Endodermal cell (in vitro differentiated cells): ENCODE data around the gene EMD. TPM values are rescaled to one million over a fixed set of nuclear protein-coding genes. Genes with fewer than 3 reads are reported as not detected.

Experiments used
- DNase-seq: peaks from one replicate; pipeline ENCODE4 v3.0.0-alpha.2; 2017
- H3K27ac ChIP-seq: 2 replicates; pipeline ENCODE4 v1.5.1; 2013; ENCODE audit warnings: mild to moderate bottlenecking, low read depth, low read length, moderate library complexity
- H3K27me3 ChIP-seq: 2 replicates; pipeline ENCODE4 v1.6.1; 2013; ENCODE audit warnings: mild to moderate bottlenecking, low read length, moderate library complexity; ENCODE audit not compliant: insufficient read depth, control insufficient read depth, poor library complexity, severe bottlenecking
- H3K36me3 ChIP-seq: 2 replicates; pipeline ENCODE4 v1.7.0; 2013; ENCODE audit warnings: mild to moderate bottlenecking, low read length, moderate library complexity; ENCODE audit not compliant: control insufficient read depth, insufficient read depth
- H3K4me1 ChIP-seq: one replicate; pipeline ENCODE4 v1.7.0; 2013; ENCODE audit warnings: low read length; ENCODE audit not compliant: control insufficient read depth, insufficient read depth
- H3K4me3 ChIP-seq: 2 replicates; pipeline ENCODE4 v1.5.1; 2013; ENCODE audit warnings: mild to moderate bottlenecking, low read length, moderate library complexity
- H3K9ac ChIP-seq: 2 replicates; pipeline ENCODE4 v1.6.1; 2013; ENCODE audit warnings: mild to moderate bottlenecking, low read length, moderate library complexity; ENCODE audit not compliant: poor library complexity, severe bottlenecking; ENCODE audit errors: extremely low read depth
- H3K9me3 ChIP-seq: 2 replicates; pipeline ENCODE4 v1.6.1; 2013; ENCODE audit warnings: mild to moderate bottlenecking, low read length, moderate library complexity; ENCODE audit not compliant: control insufficient read depth
- H3K27ac Mint-ChIP-seq: 2 replicates; pipeline ENCODE4 v1.8.0; 2020; ENCODE audit warnings: mixed read lengths
- H3K27me3 Mint-ChIP-seq: 2 replicates; pipeline ENCODE4 v1.8.0; 2021; ENCODE audit warnings: mild to moderate bottlenecking, mixed read lengths; ENCODE audit not compliant: insufficient read depth
- H3K36me3 Mint-ChIP-seq: 2 replicates; pipeline ENCODE4 v1.8.0; 2020; ENCODE audit warnings: low read depth, mixed read lengths
- H3K4me1 Mint-ChIP-seq: 2 replicates; pipeline ENCODE4 v1.8.0; 2020; ENCODE audit warnings: mixed read lengths
- H3K4me3 Mint-ChIP-seq: 2 replicates; pipeline ENCODE4 v1.8.0; 2020; ENCODE audit warnings: mild to moderate bottlenecking, moderate library complexity, mixed read lengths
- H3K9me3 Mint-ChIP-seq: 2 replicates; pipeline ENCODE4 v1.8.0; 2020; ENCODE audit warnings: mild to moderate bottlenecking, mixed read lengths
- CTCF ChIP-seq: fragments of 200-600 bp; sonication (generic); conservative IDR thresholded peaks from 2 replicates; pipeline ENCODE4 v1.5.0; 2021; ENCODE audit warnings: antibody characterized with exemption, mild to moderate bottlenecking
- WGBS, 2 experiments: methylation state at CpG; one replicate each; pipeline versions ENCODE4 v1.1.5 to v1.1.7; 2013; ENCODE audit warnings: missing lambda C conversion rate in 2 of 2, mixed read lengths in 1 of 2; ENCODE audit not compliant: insufficient coverage in 1 of 2, insufficient read length in 1 of 2; 5-methylcytosine and 5-hydroxymethylcytosine counted together
- total RNA-seq, 2 donors: library from RNA; stranded (reverse); fragmentation: NEBNext Ultra II Directional in 1 of 2; extraction: Animal tissue kit (Norgen Biotek cat#: 25700) in 1 of 2; gene quantifications; 2 replicates in 1 of 2; 3 replicates in 1 of 2; pipeline ENCODE4 v1.2.1, GENCODE V29; 2021

Gene EMD
- total RNA-seq, 2 donors from 2014 or later, result 60.3 to 76.4 TPM

GRCh38 chrX:154379569-154379951, 465 bp downstream of the EMD start:
- peak overlapping the region; percentile 90 for H3K27ac Mint-ChIP-seq
- H3K4me3 Mint-ChIP-seq, result peak overlapping the region; percentile 73
- H3K9me3 Mint-ChIP-seq, result peaks cover 60% of the 10 kb centered on the region
- TF ChIP-seq CTCF, result no peak
- H3K27ac ChIP-seq, result peak overlapping the region; percentile 90
- H3K9me3 ChIP-seq, result no peaks in the 10 kb centered on the region
- H3K36me3 ChIP-seq, result no peaks in the 10 kb centered on the region
- 0% methylated on average over 37 of the region's 38 CpGs; no CpG with 5 or more reads in 1 of the 2 experiments for WGBS, 2 experiments
- H3K4me1 ChIP-seq, result no peaks in the 10 kb centered on the region
- H3K4me3 ChIP-seq, result peak overlapping the region; percentile 86
- no peaks in the 10 kb centered on the region for H3K27me3 ChIP-seq
- DNase-seq, result no peak
- H3K27me3 Mint-ChIP-seq, result peaks cover 10% of the 10 kb centered on the region
- H3K4me1 Mint-ChIP-seq, result peaks cover 7% of the 10 kb centered on the region
- peaks cover 8% of the 10 kb centered on the region for H3K36me3 Mint-ChIP-seq
- H3K9ac ChIP-seq, result peak overlapping the region; percentile 85

DNA sequence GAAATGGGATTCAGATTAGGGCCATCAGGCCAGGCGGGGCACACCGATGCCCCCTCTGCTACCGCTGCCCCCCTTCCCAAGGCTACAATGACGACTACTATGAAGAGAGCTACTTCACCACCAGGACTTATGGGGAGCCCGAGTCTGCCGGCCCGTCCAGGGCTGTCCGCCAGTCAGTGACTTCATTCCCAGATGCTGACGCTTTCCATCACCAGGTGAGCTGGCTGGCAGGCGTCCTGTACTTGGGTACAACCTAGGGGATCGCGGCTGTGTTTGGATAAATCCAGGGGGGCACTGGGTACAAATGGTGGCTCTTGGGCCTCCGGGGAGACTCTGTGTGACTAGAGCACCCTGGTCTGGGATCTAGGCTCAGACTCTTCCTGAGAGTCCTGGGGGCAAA, 1.1 kb downstream of the EMD start:
- H3K4me3 Mint-ChIP-seq, result peak overlapping the region; percentile 73
- Histone ChIP-seq H3K27me3 (no peaks in the 10 kb centered on the region), H3K4me3 (peak overlapping the region; percentile 86), H3K9me3 (no peaks in the 10 kb centered on the region), H3K4me1 (no peaks in the 10 kb centered on the region), H3K9ac (peak overlapping the region; percentile 85), H3K27ac (no peak overlapping the region), H3K36me3 (no peaks in the 10 kb centered on the region)
- no peak for TF ChIP-seq CTCF
- WGBS, 2 experiments, result 40% methylated on average over 13 of the region's 13 CpGs; no CpG with 5 or more reads in 1 of the 2 experiments
- H3K27me3 Mint-ChIP-seq, result peaks cover 8% of the 10 kb centered on the region
- peaks cover 58% of the 10 kb centered on the region for H3K9me3 Mint-ChIP-seq
- H3K4me1 Mint-ChIP-seq, result peaks cover 7% of the 10 kb centered on the region
- no peak for DNase-seq
- H3K36me3 Mint-ChIP-seq, result peaks cover 8% of the 10 kb centered on the region
- peak overlapping the region; percentile 90 for H3K27ac Mint-ChIP-seq

- TF ChIP-seq CTCF, result no peak
- peak overlapping the region; percentile 85 for H3K9ac ChIP-seq
- peak overlapping the region; percentile 86 for H3K4me3 ChIP-seq
- 77% methylated on average over 14 of the region's 14 CpGs; no CpG with 5 or more reads in 1 of the 2 experiments for WGBS, 2 experiments
- DNase-seq, result no peak
- no peaks in the 10 kb centered on the region for H3K27me3 ChIP-seq
- H3K36me3 ChIP-seq, result no peaks in the 10 kb centered on the region
- Mint-ChIP-seq H3K9me3 (peaks cover 55% of the 10 kb centered on the region), H3K4me1 (peaks cover 7% of the 10 kb centered on the region), H3K27ac (peak overlapping the region; percentile 90), H3K4me3 (peak overlapping the region; percentile 73), H3K27me3 (peaks cover 7% of the 10 kb centered on the region), H3K36me3 (peaks cover 8% of the 10 kb centered on the region)
- H3K9me3 ChIP-seq, result no peaks in the 10 kb centered on the region
- no peak overlapping the region for H3K27ac ChIP-seq
- no peaks in the 10 kb centered on the region for H3K4me1 ChIP-seq
Observed at GRCh38 chrX:154380787-154381186, 1.7 kb downstream of the EMD start.
